ENCODE data around the gene TEX12. TPM values are rescaled to one million over a fixed set of nuclear protein-coding genes. Genes with fewer than 3 reads are reported as not detected.

Gene TEX12
- total RNA-seq, 3 donors from 2014 or later = 1.2 to 1.3 TPM; not detected in 1

- H3K9me3 ChIP-seq = no peaks in the 10 kb centered on the region
- H3K27me3 ChIP-seq = no peaks in the 10 kb centered on the region
- no peak for TF ChIP-seq POLR2AphosphoS5 (IDR thresholded peaks at IDR 0.05)
- no peak for TF ChIP-seq POLR2A (IDR thresholded peaks at IDR 0.05)
- TF ChIP-seq CTCF (IDR thresholded peaks at IDR 0.05) = no peak
- no peak overlapping the region for H3K4me3 ChIP-seq
- DNase-seq (ENCODE audit: low spot score in 2 of 2) = no peak
- intact Hi-C loops (cut with DNase I; ENCODE audit: low total_unique reads) = no loop called here
- no peaks in the 10 kb centered on the region for H3K36me3 ChIP-seq
- no peaks in the 10 kb centered on the region for H3K4me1 ChIP-seq
- H3K27ac ChIP-seq = no peak overlapping the region
Measured at GRCh38 chr11:112165049-112165448, 2.1 kb upstream of the TEX12 start.

- TF ChIP-seq CTCF (IDR thresholded peaks at IDR 0.05) = no peak
- no peak for TF ChIP-seq POLR2AphosphoS5 (IDR thresholded peaks at IDR 0.05)
- no peaks in the 10 kb centered on the region for H3K4me1 ChIP-seq
- no peak for DNase-seq (ENCODE audit: low spot score in 2 of 2)
- no peak overlapping the region for H3K4me3 ChIP-seq
- no peaks in the 10 kb centered on the region for H3K36me3 ChIP-seq
- H3K9me3 ChIP-seq = no peaks in the 10 kb centered on the region
- H3K27me3 ChIP-seq = no peaks in the 10 kb centered on the region
- H3K27ac ChIP-seq = no peak overlapping the region
- intact Hi-C loops (cut with DNase I; ENCODE audit: low total_unique reads) = no loop called here
Measured at GRCh38 chr11:112166562-112166961, 610 bp upstream of the TEX12 start.

- intact Hi-C loops (cut with DNase I; ENCODE audit: low total_unique reads) = no loop called here
Measured at GRCh38 chr11:112172362-112172994, 5.3 kb downstream of the TEX12 start.

GRCh38 chr11:112173152-112173551 lies 6.0 kb downstream of the TEX12 start:
- no peak overlapping the region for H3K27ac ChIP-seq
- DNase-seq (ENCODE audit: low spot score in 2 of 2) = no peak
- H3K27me3 ChIP-seq = no peaks in the 10 kb centered on the region
- H3K4me1 ChIP-seq = no peaks in the 10 kb centered on the region
- H3K9me3 ChIP-seq = no peaks in the 10 kb centered on the region
- H3K4me3 ChIP-seq = no peak overlapping the region
- TF ChIP-seq POLR2A (IDR thresholded peaks at IDR 0.05) = no peak
- H3K36me3 ChIP-seq = no peaks in the 10 kb centered on the region
- intact Hi-C loops (cut with DNase I; ENCODE audit: low total_unique reads) = no loop called here

More at GRCh38 chr11:112172362-112172994, 5.3 kb downstream of the TEX12 start:
- Histone ChIP-seq H3K27me3 (no peaks in the 10 kb centered on the region), H3K36me3 (no peaks in the 10 kb centered on the region), H3K4me1 (no peaks in the 10 kb centered on the region), H3K27ac (no peak overlapping the region), H3K4me3 (no peak overlapping the region), H3K9me3 (no peaks in the 10 kb centered on the region)
- no peak for DNase-seq (ENCODE audit: low spot score in 2 of 2)
- TF ChIP-seq POLR2A (IDR thresholded peaks at IDR 0.05) = no peak

GRCh38 chr11:112174789-112175598 lies 7.8 kb downstream of the TEX12 start, which contains the start of gene BCO2:
TSS of gene BCO2 (plus strand) at chr11:112175512. CDS start at chr11:112175602, 90 bp downstream.
- TF ChIP-seq POLR2AphosphoS5 (IDR thresholded peaks at IDR 0.05) = peak in 1 of 3 donors; percentile 25
- TF ChIP-seq POLR2A (IDR thresholded peaks at IDR 0.05) = no peak
- TF ChIP-seq CTCF (IDR thresholded peaks at IDR 0.05) = peak; percentile 51 to 84 (median 79)
- peak within 1 kb of the TSS; percentile 26 to 42 (median 37) for H3K4me3 ChIP-seq
- H3K27ac ChIP-seq = peak within 1 kb of the TSS; percentile 20 to 56
- H3K36me3 ChIP-seq = no peaks in the 10 kb centered on the region
- H3K4me1 ChIP-seq = no peaks in the 10 kb centered on the region
- intact Hi-C loops (cut with DNase I; ENCODE audit: low total_unique reads) = no loop called here
- no peaks in the 10 kb centered on the region for H3K27me3 ChIP-seq
- no peaks in the 10 kb centered on the region for H3K9me3 ChIP-seq
- peak; percentile 73 to 79 for DNase-seq (ENCODE audit: low spot score in 2 of 2)

GRCh38 chr11:112175599-112175952 lies 8.4 kb downstream of the TEX12 start:
- no peaks in the 10 kb centered on the region for H3K36me3 ChIP-seq
- no peak for TF ChIP-seq POLR2A (IDR thresholded peaks at IDR 0.05)
- TF ChIP-seq CTCF (IDR thresholded peaks at IDR 0.05) = no peak
- TF ChIP-seq POLR2AphosphoS5 (IDR thresholded peaks at IDR 0.05) = no peak
- H3K9me3 ChIP-seq = no peaks in the 10 kb centered on the region
- H3K4me1 ChIP-seq = no peaks in the 10 kb centered on the region
- H3K4me3 ChIP-seq = peak overlapping the region; percentile 26 to 42 (median 37)
- no peaks in the 10 kb centered on the region for H3K27me3 ChIP-seq
- H3K27ac ChIP-seq = peak overlapping the region; percentile 20 to 56
- intact Hi-C loops (cut with DNase I; ENCODE audit: low total_unique reads) = no loop called here
- no peak for DNase-seq (ENCODE audit: low spot score in 2 of 2)
